Ramos (cell line): Measurements from ENCODE around the gene BMPR2.

Source experiments
- in situ Hi-C: fragments of 300-500 bp; cut with MboI; formaldehyde crosslinking; loops from one replicate; pipeline ENCODE4 v1.14.3; 2022; ENCODE audit warnings: low sequenced_read_pairs; ENCODE audit not compliant: unreplicated experiment

Gene BMPR2

DNA sequence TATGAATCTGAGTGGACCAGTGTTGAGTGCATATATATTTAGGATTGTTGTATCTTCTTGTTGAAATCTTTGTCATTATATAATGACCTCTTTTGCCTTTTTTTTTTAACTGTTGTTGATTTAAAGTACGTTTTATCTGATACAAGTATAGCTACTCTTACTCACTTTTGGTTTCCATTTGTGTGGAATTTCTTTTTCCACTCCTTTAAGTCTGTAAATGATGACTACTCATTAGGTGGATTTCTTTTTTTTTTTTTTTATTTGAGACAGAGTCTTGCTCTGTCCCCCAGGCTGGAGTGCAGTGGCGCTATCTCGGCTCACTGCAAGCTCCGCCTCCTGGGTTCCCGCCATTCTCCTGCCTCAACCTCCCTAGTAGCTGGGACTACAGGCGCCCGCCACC lies 206.7 kb downstream of the BMPR2 start:
- in situ Hi-C loops: loop anchor here (10.0 to 25.0 kb wide), 3 partner anchors 279 to 1229 kb away; partner anchors contain the start of gene ICA1L

DNA sequence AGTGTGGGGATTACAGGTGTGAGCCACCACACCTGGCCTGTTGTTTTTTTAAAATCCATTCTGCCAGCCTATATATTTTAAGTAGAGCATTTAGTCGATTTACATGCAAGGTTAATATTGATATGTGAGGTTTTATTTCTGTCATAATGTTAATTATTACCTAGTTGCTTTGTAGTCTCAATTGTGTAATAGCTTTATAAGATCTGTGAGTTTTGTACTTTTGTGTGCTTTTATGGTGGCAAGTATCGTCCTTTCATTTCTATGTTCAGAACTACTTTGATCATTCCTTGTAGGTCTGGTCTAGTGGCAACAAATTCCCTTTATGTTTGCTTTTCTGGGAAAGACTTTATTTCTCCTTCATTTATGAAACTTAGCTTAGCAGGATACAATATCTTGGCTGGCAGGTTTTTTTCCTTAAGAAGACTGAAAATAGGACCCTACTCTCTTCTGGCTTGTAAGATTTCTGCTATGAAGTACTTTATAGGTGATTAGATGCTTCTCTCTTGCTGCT lies 207.6 kb downstream of the BMPR2 start:
- in situ Hi-C loops: loop anchor here (10.0 to 25.0 kb wide), 3 partner anchors 279 to 1229 kb away; partner anchors contain the start of gene ICA1L

DNA sequence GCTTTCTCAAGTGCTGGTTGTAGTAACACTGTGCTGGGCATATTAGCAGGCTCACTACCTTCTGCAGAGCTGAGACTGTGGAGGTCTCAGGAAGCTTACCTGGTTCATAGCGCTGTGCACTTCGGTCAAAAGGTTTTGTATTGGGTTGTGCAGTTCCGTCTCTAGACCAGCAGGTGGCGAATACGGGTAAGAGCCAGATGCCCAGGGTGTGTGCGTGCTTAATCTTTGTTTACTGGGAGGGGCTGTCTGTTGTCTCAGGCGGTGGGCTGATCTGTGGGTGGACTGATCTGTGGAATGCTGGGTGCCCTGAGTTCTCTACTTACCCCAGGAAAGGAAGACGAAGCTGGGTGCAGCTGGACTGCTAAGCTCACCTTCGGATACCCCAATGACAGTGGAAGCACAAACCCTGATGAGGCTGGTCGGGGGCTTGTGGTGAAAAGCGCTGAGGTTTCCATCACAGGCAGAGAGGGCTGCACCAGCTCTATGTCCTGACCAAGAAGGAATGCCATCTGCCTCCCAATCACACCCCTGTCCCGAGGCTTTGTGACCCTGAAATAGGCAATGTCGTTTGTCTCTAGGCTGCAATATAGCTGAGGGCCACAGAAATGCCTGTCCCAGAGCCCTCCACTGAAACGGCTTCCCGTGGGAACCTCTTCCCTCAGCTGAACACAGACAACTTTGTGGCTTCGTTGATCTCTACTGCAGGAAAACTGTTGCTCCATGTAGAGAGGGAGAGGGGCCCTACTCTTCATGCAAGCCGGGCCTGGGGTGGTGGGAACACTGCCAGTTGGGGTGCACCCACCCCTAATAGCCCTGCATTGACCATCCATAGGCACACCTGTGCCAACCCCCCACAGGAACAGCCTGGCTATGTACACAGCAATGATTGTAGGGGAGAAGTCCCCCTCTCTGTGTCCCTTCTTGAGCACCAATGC lies 212.8 kb downstream of the BMPR2 start:
- in situ Hi-C loops: loop anchor here (10.0 to 25.0 kb wide), 3 partner anchors 273 to 1223 kb away; partner anchors contain the start of gene ICA1L

DNA sequence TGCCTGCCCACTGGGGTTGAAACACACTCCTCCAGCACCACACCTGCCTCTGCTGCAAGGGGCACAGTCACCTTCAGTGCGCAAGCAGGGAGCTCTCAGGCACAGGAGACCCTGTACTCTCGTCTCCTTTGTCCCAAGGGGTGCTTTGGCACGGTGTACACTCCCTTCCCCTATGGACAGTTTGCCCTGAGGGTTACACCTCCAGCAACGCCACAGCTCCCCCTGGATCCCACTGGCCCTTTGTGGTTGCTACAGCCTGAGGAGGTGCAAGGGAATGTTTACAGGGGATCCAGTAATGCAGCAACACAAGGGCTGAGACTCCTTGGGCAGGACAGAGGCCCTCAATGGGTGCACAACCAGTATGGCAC lies 213.4 kb downstream of the BMPR2 start:
- in situ Hi-C loops: loop anchor here (10.0 to 25.0 kb wide), 3 partner anchors 273 to 1223 kb away; partner anchors contain the start of gene ICA1L

DNA sequence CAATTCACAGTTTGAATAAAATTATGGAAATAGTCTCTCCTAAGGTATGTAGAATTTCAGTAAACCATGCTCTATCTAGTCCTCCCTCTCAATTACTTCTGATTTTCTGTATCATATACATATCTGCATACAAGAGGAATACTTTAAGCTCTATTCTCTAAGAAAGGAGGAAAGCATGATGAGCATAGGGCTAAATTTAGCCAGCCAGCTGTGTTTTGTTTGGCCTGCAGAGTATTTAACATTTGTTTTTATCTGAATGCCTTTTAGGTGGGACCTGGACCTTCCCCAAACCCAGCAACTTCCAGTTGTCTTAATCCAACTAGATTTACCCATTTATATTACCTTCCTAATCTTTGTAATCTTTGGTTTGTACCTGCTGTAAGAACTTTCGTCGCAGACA lies 216.4 kb downstream of the BMPR2 start:
- in situ Hi-C loops: loop anchor here (25.0 kb wide), 2 partner anchors 270 to 1220 kb away; partner anchors contain the start of gene ICA1L

DNA sequence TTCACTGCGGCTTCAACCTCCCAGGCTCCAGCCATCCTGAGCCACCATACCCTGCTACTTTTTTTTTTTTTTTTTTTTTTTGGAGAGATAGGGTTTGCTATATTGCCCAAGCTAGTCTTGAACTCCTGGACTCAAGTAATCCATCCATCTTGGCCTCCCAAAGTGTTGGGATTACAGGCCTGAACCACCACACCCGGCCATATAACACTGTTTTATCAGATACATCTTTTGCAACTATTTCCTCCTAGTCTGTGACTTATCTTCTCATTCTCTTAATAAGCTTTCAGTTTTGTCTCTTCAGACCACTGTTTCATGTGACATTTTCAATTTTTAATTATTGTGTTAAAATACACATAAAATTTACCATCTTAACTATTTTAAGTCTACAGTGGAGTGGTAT lies 223.0 kb downstream of the BMPR2 start:
- in situ Hi-C loops: loop anchor here (25.0 kb wide), 2 partner anchors 263 to 1213 kb away; partner anchors contain the start of gene ICA1L

DNA sequence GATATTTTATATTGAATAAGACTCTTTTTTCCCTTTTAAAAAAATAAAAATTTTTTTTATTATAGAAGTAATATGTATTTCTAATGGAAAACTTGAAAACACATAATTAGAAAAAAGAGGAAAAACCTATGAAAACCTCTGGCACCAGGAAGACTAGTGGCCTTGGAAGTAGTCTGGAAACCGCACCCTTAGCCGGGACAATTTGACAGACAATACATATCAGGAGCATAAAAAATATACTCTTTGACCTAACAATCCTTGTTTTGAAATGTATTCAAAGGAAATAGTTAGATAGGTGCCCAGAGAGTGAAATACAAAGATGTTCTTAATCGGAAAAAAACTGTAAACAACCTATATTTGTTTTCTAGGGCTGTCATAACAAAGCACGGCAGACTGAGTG lies 223.8 kb downstream of the BMPR2 start:
- in situ Hi-C loops: loop anchor here (25.0 kb wide), 2 partner anchors 262 to 1212 kb away; partner anchors contain the start of gene ICA1L

DNA sequence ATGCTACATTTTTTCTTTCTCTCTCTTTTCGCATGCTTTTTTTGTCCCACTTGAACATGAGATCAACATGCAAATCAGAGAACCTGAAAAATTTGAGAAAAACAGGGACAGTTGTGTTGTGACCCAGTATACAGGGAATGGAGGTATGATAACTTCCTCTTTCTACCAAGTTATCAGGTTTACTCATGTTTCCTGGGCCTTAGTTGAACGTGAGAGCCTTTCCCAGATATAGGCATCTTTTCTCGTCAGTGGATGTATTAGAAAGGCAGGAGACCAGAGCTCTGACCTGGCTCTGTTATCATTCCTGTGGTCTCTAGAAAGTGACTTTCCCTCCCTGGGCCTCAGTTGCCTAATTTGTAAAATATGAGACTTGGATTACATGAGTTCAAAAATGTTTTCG lies 228.6 kb downstream of the BMPR2 start:
- in situ Hi-C loops: no loop called here

DNA sequence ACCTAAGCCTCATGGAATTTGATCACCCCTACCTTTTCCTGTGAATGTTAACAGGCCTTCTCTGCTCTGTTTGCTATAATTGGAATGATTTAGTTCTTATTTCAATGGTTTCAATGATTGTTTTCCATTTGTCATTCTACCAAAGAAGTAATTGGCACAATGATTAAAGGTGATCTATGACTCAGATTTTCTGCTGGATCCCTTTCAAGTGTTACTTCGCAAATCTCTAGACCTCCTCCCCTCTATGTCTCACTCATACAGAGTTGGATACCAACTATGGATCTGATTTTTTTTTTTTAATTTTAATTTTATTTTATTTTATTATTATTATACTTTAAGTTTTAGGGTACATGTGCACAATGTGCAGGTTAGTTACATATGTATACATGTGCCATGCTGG lies 229.0 kb downstream of the BMPR2 start:
- in situ Hi-C loops: no loop called here

DNA sequence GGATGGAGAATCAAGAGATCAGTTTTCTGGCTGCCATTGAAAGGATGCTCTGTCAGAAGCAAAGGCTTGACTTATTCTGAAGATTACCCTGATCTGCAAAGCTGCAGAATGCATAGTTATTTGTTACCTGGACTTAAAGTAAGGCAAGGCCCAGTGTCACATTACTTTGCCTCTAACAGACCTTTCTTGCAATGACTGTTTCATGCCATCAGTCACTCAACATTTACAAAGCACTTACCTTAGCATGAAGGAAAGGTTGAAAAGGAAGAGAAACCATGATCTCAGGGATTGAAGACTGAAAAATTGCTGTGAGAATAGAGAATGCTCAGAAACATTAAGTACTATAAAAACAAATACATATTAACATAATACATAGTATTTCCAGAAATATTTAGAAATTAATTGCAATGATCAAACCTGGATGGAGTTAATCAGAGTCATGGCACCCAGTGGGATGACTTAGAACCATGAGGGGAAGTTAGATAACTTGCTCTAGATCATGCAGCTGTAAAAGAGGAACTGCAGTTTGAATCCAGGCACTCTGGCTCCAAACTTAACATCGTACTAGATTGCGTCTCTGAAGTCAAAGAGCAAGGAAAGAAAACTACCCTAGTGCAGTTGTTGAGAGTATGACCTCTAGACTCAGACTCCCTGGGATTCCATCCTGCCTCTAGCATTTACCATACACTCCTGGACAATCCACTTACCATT lies 232.2 kb downstream of the BMPR2 start:
- in situ Hi-C loops: no loop called here

DNA sequence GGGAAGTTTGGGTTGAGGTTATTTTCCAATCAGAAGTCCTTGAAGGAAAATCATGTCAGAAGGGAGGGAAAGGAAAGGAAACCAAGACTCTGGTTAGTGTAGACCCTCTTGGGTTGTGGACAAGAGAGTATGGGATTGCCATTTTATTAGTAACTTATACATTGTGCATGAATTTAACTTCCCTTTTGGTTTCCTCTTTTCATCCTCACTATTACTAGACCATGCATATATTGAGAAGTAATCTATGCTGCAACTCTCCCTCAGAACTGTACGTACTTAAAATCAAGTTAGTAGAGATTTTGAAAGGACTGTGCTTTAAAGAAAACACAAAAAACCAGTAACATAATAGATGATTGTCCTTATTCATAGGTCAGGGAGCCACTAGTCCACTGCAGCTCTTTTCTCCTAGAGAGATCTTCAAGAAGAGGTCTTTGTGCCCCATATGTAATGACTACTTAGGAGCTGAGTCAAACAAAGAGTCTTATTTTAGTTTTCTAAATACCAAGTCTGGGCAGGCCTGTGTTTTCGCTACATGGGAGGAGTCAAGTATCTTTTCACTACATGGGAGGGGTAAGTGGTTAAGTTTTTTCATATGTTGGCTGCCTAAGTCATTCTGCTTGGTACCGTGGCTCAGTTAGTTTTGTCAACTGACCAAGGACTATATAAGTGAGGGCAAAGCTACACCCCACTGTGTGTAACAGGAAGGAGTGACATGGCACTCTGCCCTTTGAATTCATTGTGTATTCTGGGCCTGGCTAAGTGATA lies 233.4 kb downstream of the BMPR2 start:
- in situ Hi-C loops: no loop called here

DNA sequence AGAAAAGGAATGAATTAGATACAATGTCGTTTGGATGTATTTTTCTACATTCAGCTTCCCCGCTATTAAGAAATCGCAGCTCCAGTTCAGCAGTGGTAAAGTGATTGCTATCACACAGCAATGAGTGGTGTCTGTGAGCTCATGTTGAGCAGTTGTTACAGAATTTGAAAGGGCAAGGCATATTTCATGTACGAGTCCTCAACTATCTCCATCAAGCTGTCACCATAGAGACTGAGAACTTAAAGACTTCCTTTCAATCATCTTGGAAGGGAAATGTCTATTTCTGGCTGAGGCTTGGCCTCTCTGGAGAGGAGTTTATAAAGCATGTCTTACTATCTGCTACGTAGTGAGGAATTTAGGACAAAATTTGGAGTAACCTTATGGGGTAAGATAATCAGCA lies 234.3 kb downstream of the BMPR2 start:
- in situ Hi-C loops: no loop called here

DNA sequence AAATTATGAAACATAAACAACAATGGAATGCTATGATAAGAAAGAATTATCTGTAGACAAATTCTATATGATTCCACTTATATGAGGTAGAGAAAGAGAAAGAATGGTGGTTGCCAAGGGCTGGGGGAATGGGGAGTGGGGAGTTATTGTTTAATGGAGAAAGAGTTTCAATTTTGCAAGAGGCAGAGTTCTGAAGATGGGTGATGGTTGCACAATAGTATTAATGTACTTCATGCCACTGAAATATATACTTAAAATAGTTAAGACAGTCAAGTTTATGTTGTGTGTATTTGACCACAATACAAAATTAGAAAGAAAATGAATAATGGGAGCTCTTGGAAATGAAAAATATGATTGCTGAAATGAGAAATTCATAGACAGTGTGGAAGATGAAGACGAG lies 236.0 kb downstream of the BMPR2 start:
- in situ Hi-C loops: no loop called here

DNA sequence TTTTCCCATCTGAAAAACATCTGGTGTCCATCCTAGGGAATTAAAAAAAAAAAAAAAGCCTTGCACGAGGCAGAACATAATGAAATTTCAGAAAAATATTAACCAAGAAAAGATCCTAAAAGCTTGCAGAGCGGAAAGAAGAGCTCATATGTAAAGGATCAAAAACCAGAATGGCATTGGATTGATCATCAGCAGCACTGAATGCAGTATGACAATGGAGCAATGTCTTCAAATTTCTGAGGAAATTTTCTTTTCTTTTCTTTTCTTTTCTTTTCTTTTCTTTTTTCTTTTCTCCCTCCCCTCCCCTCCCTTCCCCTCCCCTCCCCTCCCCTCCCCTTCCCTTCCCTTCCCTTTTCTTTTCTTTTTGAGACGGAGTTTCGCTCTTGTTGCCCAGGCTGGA lies 237.4 kb downstream of the BMPR2 start:
- in situ Hi-C loops: no loop called here
